Muscle layer of duodenum (tissue), 2 donors: ENCODE results near the gene GCC1.

Experiments used
- H3K27ac ChIP-seq: one replicate; pipeline ENCODE4 v1.7.0; 2013; ENCODE audit warnings: mild to moderate bottlenecking, low read length
- H3K27me3 ChIP-seq: one replicate; pipeline ENCODE4 v1.7.0; 2013; ENCODE audit warnings: low read depth, mild to moderate bottlenecking, control low read depth, low read length
- H3K36me3 ChIP-seq, 2 donors: one replicate each; pipeline ENCODE4 v1.7.0; 2013; ENCODE audit warnings: low read length in 2 of 2, control low read depth in 1 of 2, mild to moderate bottlenecking in 1 of 2; ENCODE audit not compliant: insufficient read depth in 2 of 2, control insufficient read depth in 1 of 2
- H3K4me1 ChIP-seq, 2 donors: one replicate each; pipeline ENCODE4 v1.7.0; 2013; ENCODE audit warnings: low read length in 2 of 2, mild to moderate bottlenecking in 2 of 2, control low read depth in 1 of 2, moderate library complexity in 1 of 2; ENCODE audit not compliant: insufficient read depth in 2 of 2, control insufficient read depth in 1 of 2
- H3K4me3 ChIP-seq, 2 donors: one replicate each; pipeline ENCODE4 v1.7.0; 2013; ENCODE audit warnings: low read length in 2 of 2, low read depth in 1 of 2, mild to moderate bottlenecking in 1 of 2
- H3K9me3 ChIP-seq, 2 donors: one replicate each; pipeline ENCODE4 v1.7.0; 2013; ENCODE audit warnings: low read length in 2 of 2, control low read depth in 1 of 2, mild to moderate bottlenecking in 1 of 2; ENCODE audit not compliant: control insufficient read depth in 1 of 2
- donor health status: healthy.

The GCC1 gene

GRCh38 chr7:127616724-127617123 lies 31.3 kb upstream of the GCC1 start:
- no peaks in the 10 kb centered on the region for H3K36me3 ChIP-seq
- no peaks in the 10 kb centered on the region for H3K4me1 ChIP-seq
- H3K9me3 ChIP-seq: no peaks in the 10 kb centered on the region
- H3K4me3 ChIP-seq: no peak overlapping the region
- H3K27me3 ChIP-seq: peaks cover 6% of the 10 kb centered on the region
- no peak overlapping the region for H3K27ac ChIP-seq

- Histone ChIP-seq H3K9me3 (peaks cover 0 to 6% of the 10 kb centered on the region in 2 donors), H3K4me3 (no peak overlapping the region), H3K27me3 (no peaks in the 10 kb centered on the region), H3K36me3 (no peaks in the 10 kb centered on the region), H3K27ac (no peak overlapping the region), H3K4me1 (no peaks in the 10 kb centered on the region)
These were observed 26.9 kb upstream of the GCC1 start for GRCh38 chr7:127612263-127612662.

DNA sequence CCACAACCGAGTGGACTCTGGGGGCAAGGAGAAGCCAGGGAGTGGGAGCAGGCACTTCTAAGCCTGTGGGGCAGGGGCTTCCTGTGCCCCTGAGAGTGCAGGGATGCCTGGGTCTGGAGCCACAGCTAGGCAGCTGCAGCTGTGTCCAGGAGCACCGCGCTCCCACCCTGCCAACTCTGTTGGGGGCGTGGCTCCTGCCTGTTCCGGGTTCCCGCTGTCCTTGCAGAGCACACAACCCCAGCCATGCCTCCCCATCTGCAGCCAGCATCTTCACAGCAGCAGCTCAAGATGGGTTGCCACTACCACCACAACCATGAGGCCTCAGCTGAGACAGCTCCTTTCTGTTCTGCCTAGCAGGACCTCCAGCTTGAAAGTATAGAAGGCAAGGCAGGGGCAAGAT lies 23.9 kb upstream of the GCC1 start:
- H3K27me3 ChIP-seq: no peaks in the 10 kb centered on the region
- H3K9me3 ChIP-seq: peaks cover 0 to 6% of the 10 kb centered on the region in 2 donors
- H3K27ac ChIP-seq: no peak overlapping the region
- H3K36me3 ChIP-seq: no peaks in the 10 kb centered on the region
- H3K4me3 ChIP-seq: no peak overlapping the region
- H3K4me1 ChIP-seq: no peaks in the 10 kb centered on the region

DNA sequence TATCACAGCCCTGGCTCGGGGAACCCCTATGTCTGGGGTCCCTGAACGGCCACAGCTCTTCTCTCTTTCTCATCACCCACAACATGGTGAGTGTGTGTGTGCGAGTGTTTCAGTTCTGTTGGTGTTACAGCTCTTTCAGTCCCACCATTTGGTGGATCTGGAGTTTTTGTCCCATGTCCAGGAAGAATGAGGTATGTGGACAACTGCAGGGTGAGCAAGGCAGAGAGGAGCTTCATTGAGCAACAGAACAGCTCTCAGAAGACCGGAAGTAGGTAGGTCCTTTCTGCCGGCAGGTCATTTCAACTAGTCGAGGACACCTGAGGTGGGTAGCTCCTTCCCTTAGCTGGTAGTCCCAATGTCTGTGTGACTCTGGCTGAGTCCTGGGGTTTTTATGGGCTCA lies 23.1 kb upstream of the GCC1 start:
- H3K27me3 ChIP-seq: no peaks in the 10 kb centered on the region
- peaks cover 0 to 6% of the 10 kb centered on the region in 2 donors for H3K9me3 ChIP-seq
- no peaks in the 10 kb centered on the region for H3K4me1 ChIP-seq
- H3K4me3 ChIP-seq: no peak overlapping the region
- H3K36me3 ChIP-seq: no peaks in the 10 kb centered on the region
- H3K27ac ChIP-seq: no peak overlapping the region

DNA sequence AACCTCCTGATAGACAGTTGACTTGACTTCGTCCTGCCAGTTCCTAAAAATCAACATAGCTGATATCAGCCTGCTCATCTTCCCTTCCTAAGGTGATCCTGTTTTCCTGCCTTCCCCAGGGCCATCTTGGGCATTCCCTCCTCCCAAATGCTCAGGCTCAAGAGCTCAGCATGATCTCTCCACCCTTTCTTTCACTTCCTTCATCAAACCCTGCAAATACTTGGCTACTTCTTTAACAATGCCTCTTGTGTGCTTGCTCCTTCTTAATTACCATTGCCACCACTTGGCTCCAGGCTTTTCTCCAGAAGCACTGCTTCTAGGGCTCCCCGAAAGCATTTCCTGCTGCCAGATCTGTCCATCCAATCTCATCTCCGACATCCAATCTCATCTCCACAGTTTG lies 15.5 kb upstream of the GCC1 start:
- Histone ChIP-seq H3K9me3 (no peaks in the 10 kb centered on the region), H3K4me3 (no peak overlapping the region), H3K27me3 (no peaks in the 10 kb centered on the region), H3K36me3 (no peaks in the 10 kb centered on the region), H3K27ac (no peak overlapping the region), H3K4me1 (no peaks in the 10 kb centered on the region)

DNA sequence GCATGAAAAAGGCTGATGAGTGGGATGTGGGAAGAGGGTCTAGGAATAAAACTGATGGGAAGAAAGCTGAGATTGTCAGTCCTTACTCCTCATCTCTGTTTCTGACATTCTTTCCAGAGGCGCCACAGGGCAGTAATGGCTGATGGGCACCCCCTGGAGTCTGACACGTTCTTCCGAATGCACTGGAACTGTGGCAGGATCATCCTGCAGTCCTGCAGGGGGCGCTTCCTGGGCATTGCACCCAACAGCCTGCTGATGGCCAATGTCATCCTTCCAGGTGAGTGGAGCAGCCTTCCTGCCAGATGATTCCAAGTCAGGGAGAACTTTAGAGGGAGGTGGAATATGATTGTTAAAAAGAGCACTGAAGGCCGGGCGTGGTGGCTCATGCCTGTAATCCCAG lies 12.9 kb upstream of the GCC1 start:
- H3K36me3 ChIP-seq: no peaks in the 10 kb centered on the region
- no peak overlapping the region for H3K4me3 ChIP-seq
- H3K27me3 ChIP-seq: no peaks in the 10 kb centered on the region
- no peaks in the 10 kb centered on the region for H3K9me3 ChIP-seq
- no peak overlapping the region for H3K27ac ChIP-seq
- no peaks in the 10 kb centered on the region for H3K4me1 ChIP-seq

DNA sequence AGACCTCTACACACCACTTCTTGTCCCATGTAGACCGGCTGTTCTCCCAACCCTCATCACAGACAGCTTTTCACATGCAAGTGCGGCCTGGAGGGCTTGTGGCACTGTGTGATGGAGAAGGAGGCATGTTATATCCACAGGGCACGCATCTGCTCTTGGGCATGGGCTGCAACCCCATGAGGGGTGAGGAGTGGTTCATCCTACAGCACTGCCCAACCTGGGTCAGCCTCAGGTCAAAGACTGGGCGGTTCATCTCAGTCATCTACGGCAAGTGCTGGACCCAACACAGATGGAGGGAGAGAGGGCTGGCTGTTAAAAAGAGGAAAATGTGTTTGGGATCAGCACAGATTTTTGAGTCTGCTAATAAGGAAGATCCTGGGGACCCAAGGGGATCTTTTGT lies 10.3 kb upstream of the GCC1 start:
- Histone ChIP-seq H3K4me1 (no peaks in the 10 kb centered on the region), H3K4me3 (no peak overlapping the region), H3K36me3 (peaks cover 11 to 13% of the 10 kb centered on the region in 2 donors), H3K9me3 (no peaks in the 10 kb centered on the region), H3K27me3 (no peaks in the 10 kb centered on the region), H3K27ac (no peak overlapping the region)

- Histone ChIP-seq H3K4me3 (no peak overlapping the region), H3K36me3 (peaks cover 17 to 18% of the 10 kb centered on the region in 2 donors), H3K27ac (no peak overlapping the region), H3K9me3 (no peaks in the 10 kb centered on the region), H3K4me1 (peaks cover 5 to 8% of the 10 kb centered on the region in 2 donors), H3K27me3 (no peaks in the 10 kb centered on the region)
These were observed 9.1 kb upstream of the GCC1 start for GRCh38 chr7:127594490-127594889.

DNA sequence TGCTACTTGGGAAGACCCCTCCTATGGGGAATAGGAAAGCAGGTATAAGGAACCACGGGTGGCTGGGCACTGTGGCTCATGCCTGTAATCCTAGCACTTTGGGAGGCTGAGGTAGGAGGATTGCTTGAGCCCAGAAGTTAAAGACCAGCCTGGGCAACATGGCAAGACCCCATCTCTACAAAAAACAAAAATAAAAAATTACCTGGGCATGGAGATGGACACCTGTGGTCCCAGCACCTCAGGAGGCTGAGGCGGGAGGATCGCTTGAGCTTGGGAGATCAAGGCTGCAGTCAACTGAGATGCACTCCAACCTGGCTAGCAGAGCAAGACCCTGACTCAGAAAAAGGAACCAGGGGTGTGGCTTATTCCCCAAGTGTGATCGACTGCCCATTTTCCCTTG lies 7.2 kb upstream of the GCC1 start:
- no peaks in the 10 kb centered on the region for H3K9me3 ChIP-seq
- no peaks in the 10 kb centered on the region for H3K27me3 ChIP-seq
- peaks cover 17 to 18% of the 10 kb centered on the region in 2 donors for H3K36me3 ChIP-seq
- H3K4me1 ChIP-seq: peaks cover 11 to 19% of the 10 kb centered on the region in 2 donors
- no peak overlapping the region for H3K4me3 ChIP-seq
- no peak overlapping the region for H3K27ac ChIP-seq

DNA sequence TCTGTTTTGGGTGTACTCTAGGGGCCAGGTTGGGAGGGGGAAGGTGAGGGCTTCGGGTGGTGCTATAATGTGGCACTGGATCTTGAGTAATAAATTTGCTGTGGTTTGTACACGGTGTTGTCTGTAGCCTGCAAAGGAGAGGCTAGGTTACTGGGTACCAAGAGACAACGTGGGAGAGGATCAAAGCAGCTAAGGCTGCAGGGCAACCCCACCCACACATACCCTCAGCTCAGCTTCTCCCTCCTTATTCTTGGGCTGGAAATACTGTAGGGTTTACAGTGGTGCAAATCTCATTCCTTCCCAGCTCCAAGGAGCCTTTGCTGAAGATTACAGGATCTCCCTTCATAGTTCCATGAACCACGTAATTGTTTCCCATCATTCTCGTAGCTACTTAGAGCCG lies 6.2 kb upstream of the GCC1 start:
- Histone ChIP-seq H3K9me3 (no peaks in the 10 kb centered on the region), H3K4me1 (peaks cover 11 to 21% of the 10 kb centered on the region in 2 donors), H3K27ac (no peak overlapping the region), H3K4me3 (no peak overlapping the region), H3K27me3 (no peaks in the 10 kb centered on the region), H3K36me3 (peaks cover 17 to 18% of the 10 kb centered on the region in 2 donors)

DNA sequence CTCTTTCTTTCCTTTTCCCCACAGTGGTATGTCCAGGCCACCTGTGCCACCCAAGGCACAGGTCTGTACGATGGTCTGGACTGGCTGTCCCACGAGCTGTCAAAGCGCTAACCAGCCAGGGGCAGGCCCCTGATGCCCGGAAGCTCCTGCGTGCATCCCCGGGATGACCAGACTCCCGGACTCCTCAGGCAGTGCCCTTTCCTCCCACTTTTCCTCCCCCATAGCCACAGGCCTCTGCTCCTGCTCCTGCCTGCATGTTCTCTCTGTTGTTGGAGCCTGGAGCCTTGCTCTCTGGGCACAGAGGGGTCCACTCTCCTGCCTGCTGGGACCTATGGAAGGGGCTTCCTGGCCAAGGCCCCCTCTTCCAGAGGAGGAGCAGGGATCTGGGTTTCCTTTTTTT lies 5.8 kb upstream of the GCC1 start:
- Histone ChIP-seq H3K4me3 (no peak overlapping the region), H3K27me3 (no peaks in the 10 kb centered on the region), H3K36me3 (peaks cover 17 to 18% of the 10 kb centered on the region in 2 donors), H3K4me1 (peaks cover 11 to 21% of the 10 kb centered on the region in 2 donors), H3K27ac (no peak overlapping the region), H3K9me3 (no peaks in the 10 kb centered on the region)

DNA sequence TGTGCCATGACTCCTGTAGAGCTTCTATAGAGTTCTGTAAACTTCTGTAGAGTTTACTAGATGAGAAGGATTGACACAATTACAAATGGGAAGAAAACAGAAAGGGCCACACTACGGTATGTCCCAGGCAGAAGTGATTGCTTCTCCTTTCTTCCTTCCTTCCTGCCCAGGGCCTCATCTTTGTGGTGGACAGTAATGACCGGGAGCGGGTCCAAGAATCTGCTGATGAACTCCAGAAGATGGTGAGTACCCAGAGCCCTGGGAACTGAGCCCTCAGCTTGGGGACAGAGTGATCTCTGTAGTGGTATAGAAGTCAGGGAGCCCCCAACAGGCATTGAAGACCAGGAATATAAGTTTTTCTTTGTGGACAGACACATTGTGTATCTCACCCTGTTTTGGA lies 4.5 kb upstream of the GCC1 start:
- no peaks in the 10 kb centered on the region for H3K27me3 ChIP-seq
- no peak overlapping the region for H3K4me3 ChIP-seq
- H3K4me1 ChIP-seq: peaks cover 11 to 26% of the 10 kb centered on the region in 2 donors
- peaks cover 17 to 18% of the 10 kb centered on the region in 2 donors for H3K36me3 ChIP-seq
- H3K9me3 ChIP-seq: no peaks in the 10 kb centered on the region
- H3K27ac ChIP-seq: no peak overlapping the region
